SW 1271 (cell line): ENCODE data around the gene CEP170B.
"Not testable (repeated sequence)": the region's sequence is repeated elsewhere in the genome, so short reads cannot be mapped to it uniquely, and the experiment has no call there.

ENCODE experiments used
- DNase-seq, 2 experiments: peaks; one replicate each; lab custom pipeline; 2025; lab: John Stamatoyannopoulos, UW

Gene CEP170B

DNA sequence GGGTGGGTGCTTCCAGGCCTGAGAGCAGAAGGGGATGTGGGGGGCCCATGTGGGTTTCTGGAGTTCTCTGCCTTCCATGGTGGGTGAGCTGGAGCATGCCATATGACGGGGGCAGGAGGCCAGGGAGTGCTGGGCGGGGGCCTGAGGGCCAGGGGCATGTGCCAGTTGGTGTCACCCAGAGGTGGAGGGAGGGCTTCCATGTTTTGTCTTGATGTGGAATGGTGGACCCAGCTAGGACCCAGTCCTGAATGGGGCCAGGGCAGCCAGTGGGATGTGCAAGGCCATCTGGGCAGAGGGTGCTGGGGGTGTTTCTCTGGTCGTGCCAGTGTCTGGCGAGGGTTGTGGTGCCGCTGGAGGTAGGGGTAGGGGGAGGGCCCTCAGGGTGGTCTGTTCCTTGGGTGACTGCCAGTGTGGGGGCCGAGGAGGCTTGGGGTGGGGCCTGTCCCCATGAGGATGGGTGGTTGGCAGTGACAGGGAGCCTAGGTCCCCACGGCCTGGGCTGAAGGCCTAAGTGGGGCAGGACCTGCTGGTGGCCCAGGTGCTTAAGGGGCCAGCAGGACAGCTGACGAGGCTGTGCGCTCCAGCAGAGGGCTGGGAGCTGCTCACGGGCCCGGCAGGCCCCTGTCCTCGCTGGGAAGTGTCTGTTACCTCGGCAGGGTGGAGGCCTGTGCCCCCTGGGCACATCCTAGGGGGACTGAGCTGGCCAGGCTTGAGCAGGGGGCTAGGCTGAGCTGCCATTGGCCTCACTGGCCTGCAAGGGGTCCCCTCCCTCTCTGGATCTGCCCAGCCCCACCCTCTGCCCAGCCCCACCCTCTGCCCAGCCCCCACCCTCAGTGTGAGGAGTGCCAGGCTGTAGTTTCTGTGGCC is 26.8 kb downstream of the CEP170B start:
- no peak for DNase-seq

DNA sequence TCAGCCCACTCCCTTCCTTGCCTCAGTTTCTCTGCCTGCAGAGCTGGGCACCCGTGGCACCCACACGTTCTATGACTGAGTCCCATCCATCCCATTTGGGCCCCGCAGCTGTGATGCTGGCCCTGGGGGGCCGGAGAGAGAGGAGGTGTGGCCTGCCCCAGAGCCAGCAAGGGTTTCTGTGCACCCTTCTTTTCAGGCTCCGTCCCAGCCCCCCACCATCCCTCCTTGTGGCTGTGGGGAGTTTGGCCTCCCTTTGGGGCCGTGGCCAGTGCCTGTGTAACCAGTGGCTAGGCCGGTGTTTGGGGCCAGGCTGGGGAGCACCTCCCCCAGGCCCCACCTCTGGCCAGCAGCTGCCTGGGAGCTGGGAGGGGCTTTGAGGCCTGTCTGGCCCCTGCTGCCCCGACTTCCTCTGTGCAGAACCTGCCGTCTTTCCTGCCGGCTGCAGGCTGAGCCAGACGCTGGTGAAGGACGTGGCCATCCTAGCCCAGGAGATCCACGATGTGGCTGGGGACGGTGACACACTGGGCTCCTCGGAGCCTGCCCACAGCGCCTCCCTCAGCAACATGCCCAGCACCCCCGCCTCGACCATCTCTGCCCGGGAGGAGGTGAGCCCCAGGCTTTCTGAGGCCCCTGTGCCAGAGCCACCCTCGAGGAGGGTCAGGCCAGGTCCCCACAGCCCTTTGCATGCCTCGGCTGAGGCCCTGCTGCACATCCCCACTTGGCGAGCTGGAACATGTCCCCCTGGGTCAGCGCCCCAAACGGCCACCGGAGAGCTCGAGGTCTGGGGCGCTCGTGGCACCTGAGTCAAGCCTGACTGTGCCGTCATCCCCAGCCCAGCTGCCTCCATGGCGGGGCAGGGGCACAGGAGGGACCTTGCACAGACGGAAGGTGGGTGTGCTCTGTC is 27.7 kb downstream of the CEP170B start:
- DNase-seq = no peak

DNA sequence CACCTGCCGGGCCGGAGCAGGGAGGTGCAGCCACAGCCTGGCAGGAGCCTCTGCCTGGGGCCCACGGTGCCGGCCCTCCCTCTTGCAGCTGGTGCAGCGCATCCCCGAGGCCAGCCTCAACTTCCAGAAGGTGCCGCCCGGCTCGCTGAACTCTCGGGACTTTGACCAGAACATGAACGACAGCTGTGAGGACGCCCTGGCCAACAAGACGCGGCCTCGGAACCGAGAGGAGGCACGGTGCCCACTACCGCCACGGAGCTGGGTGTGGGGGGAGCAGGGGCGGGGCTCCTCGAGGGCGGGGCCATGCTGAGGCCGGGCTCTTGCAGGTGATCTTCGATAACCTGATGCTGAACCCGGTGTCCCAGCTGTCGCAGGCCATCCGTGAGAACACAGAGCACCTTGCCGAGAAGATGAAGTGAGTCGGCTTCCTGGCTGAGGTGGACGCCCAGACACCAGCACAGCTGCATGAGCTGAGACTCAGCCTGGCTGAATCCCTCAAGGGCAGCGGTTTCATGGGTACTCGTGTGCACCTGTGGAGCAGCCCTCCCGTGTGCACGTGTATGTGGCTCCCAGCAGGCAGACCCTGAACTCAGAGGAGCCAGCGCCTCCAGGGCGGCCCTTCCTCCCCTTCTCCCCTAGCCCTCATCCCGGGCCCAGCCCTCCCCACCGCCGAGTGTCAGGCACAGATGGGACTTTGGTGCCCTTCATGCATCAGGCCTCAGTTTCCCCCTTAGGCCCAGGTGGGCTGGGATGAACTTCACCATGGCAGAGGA is 28.6 kb downstream of the CEP170B start:
- DNase-seq = no peak

DNA sequence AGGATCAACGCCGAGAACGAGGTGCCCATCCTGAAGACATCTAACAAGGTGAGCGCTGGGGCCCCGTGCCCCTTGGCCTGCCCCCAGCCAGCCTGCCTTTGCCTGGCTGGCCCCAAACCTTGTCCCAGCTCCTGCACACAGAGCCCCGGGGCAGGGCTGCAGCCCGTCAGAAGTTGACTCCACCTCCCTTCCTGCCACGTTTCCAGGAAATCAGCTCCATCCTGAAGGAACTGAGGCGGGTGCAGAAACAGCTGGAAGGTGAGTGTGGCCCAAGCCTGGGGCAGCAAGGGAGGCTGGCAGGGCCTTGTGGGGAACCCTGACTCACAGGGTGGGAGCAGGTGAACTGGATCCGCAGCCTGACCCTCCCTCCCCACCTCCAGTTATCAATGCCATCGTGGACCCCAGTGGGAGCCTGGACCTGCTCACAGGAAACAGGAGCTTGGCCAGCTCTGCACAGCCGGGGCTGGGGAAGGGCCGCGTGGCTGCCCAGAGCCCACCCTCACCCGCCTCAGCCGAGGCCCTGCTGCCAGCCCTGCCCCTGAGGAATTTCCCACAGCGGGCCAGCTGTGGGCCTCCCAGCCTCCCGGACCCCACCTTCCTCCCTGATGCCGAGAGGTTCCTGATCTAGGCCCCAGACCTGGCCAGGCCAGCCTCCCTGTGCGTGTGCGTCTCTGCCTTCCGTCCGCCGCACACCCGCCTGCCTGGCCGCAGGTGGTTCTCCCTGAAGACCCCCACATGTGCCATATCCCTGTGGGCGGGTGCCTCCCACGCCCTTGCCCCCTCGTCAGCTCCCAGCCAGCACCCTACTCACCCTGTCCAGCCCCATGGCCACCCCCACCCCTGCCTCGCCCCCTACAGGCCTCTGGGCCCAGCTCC is 29.5 kb downstream of the CEP170B start:
- no peak for DNase-seq

DNA sequence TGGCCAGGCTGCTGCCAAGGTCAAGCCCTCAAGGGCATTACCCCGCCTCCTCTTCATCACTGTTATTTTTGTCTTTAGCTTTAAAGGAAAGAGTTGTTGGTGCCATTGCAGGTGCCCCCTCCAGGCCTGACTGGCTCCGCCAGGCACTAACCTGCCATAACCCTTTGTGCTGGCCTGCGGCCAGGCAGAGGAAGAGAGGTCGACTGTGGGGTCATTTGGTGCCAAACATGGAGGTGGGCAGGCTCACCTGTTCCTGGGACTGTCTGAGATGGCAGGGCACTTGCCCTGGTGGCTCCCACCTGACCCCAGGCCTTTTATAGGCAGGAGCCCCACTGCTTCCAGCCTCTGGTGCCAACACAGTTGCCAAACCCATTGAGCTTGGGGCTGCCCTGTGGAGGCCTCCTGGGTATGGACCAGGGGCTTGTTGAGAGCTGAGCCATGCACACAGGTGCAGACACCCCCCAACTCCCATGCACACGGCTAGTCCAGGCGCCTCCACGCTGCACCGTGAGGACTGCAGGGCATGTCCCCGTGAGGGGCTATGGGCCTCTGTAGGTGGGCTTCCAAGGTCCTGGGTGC is 30.2 kb downstream of the CEP170B start:
- DNase-seq = no peak

DNA sequence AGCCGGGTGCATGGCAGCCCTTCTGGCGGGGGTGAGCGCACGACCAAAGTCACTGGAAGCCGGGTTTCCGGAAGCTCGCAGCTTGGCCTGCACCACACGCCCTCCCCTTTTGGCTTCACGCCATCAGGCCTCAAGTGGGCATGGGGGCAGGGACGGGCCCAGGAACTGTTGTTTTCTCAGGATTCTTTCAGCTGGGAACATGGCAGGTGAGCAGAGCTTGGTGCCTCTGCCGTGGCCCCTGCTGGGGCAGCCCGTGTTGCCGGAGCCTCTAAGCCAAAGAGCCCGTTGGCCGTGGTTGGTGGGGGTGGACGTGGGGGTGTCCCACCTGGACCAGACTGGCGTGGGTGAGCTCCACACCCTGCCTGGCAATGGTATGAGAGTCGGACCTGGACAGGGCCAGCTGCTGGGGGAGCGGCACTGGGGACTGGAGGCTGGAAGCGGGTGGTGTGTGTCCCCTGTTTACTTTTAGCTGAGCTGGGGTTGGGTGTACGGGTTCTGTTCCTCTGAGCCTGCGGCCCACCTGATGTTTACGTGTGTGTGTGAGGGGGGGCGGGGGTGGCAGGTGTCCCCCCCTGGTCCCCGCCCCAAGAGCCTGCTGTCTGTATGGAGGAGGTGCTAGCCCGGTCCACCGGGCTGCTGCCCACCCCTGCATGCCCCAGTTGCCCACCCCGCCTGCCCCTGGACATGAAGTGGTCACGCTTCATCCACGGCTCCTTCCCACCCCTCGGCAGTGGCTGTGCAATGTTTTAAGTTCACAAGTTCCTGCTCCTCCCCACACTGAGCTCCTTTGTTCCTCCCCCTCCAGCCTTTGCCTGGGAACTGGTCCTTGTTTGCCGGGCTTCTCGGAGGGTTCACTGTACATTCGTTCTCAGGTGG is 31.0 kb downstream of the CEP170B start:
- DNase-seq = no peak

DNA sequence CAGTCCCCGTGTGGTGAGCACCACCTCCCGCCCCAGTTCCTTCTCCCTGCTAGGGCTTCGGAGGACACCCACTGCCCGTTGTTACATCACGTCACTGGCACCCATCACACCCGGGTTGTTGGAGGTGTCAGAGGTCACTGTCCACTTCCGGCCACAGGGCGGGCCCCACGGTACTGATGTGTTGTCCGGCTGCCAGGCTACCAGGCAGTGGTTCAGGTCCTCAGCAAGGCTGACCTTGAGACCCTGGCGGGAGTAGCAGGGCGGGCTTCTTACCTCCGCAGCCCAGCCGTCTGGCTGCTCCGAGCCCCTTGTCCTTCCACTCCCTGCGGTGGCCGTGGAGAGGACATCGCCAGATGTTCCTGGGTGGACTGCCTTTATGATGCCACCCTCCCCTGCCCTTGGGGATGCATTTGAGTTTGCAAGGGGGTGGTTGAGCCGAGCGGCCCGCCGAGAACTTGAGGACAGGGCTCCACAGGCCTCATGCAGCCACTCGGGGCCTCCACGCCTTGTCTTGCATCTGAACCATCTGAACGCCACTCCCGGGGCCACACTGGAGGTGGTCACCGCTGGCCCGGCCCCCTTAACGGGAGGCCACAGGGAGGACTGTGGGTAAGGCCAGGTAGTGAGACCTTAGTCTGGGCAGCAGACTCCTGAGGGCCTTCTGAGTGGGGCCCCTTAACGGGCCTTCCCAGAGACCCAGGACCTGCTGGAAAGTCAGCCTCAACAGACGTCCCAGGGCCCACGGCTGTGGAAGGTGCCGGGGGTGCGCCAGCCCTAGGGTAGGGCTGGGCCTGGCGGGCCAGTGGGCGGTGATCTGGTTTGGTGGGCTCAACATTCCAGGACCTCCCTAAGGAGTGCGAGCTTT is 32.5 kb downstream of the CEP170B start:
- DNase-seq = no peak

DNA sequence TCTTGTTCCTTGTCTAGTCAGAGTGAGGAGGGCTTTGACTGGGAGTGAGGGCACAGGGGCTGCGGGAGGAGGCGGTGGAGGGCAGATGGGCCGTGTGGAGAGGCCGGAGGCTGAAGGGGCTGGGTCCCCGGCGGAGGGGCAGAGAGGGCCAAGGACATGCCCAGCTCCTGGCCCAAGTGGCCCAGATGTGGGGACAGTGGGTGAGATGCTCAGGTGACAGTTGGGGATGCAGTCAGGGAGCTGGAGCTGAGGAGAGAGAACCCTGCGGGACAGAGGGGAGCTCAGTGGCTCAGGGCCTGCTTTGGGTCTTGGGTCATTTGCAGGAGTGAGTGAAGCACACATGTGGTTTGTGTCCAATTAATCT is 33.1 kb downstream of the CEP170B start:
- no peak for DNase-seq

DNA sequence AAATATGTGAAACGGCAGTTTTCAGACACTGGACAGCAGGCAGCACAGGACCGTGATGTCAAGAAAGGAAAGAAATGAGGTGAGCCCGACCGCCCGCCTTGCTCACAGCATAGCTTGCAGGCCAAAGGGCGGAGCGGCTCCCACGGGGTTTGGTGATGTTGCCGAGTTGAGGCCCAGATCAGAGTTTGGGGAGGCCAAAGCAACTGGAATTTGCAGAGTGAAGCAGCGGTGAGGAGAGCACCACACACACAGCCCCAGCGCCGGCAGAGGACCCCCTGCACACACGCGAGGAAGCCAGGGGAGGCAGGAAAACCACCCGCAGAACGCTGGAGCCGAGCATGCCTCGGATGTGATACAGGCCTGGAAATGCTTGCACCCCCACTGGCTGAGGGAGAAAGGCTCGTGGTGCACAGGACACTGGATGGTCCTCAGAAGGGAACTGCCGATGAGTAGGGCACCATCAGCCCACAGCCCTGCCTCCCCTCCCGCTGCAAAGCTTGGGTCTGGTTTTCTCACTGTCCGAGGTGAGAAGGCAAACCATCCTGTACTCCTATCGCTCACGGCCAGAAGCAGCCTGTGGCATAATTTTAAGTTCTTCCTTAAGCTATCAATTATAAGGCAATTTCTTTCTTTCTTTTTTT is 33.9 kb downstream of the CEP170B start:
- DNase-seq = no peak

DNA sequence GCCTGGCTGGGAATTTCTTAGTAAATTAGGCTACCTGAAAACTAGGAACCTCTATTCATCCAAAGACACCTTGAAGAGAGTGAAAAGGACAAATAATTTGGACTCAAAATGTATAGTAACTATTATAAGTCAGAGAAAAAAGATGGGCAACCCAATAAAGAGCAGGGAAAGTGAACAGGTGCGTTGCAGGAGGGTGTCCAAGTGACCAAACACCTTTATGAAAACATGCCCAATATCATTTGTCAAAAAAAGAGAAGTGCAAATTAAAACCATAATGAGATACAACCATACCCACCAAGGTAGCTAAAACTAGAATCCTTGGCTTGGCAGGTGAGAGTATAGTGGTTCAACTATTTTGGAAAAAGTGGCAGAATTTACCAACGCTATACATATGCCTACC is 34.7 kb downstream of the CEP170B start:
- no peak for DNase-seq

DNA sequence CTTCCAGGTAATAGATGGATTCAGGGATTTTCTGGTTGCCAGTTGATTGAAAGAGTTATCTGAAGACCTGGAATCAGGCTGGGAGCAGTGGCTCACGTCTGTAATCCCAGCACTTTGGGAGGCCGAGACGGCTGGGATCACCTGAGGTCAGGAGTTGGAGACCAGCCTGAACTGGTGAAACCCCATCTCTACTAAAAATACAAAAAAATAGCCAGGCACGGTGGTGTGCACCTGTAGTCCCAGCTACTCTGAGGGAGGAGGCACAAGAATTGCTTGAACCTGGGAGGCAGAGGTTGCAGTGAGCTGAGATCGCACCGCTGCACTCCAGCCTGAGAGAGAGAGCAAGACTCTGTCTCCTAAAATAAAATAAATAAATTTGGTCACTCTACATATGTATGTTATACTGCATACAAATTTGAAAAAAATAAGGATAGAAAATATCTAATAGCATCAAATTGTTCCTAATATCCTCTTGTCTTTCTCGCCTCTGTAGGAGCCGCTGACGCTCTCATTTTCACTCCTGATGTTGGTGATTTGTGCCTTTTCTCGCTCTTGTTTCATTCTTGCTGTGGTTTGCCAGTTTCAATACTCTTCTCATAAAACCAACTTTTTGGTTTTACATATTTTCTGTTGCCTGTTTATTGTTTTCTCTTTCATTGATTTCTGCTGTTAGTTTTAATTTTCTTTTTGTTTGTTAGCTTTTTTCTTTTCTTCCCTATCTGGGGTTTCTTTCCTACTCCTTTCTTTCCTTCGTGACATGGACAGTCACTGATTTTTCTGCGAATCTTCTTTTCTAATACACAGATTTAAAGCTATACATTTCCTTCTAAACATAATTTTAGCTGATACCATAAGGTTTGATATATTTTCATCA is 35.8 kb downstream of the CEP170B start:
- no peak for DNase-seq

DNA sequence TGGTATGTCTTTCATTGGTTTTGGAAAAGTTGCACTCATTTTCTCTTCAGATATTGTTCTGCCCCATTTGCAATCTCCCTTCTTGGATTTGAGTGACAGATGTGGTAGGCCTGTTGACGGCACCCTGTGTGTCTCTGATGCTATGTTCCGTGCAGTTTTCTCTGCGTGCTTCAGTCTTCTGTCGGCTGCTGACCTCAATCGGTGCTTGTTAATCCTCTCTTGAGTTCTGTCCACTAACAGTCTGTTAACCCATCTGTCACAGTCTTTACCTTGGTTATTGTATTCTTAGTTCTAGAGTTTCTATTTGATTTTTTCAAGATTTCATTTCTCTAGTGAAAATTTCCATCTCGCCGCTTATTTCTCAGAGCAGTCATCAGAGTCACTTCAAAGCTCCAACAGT is 38.9 kb downstream of the CEP170B start:
- no peak for DNase-seq

DNA sequence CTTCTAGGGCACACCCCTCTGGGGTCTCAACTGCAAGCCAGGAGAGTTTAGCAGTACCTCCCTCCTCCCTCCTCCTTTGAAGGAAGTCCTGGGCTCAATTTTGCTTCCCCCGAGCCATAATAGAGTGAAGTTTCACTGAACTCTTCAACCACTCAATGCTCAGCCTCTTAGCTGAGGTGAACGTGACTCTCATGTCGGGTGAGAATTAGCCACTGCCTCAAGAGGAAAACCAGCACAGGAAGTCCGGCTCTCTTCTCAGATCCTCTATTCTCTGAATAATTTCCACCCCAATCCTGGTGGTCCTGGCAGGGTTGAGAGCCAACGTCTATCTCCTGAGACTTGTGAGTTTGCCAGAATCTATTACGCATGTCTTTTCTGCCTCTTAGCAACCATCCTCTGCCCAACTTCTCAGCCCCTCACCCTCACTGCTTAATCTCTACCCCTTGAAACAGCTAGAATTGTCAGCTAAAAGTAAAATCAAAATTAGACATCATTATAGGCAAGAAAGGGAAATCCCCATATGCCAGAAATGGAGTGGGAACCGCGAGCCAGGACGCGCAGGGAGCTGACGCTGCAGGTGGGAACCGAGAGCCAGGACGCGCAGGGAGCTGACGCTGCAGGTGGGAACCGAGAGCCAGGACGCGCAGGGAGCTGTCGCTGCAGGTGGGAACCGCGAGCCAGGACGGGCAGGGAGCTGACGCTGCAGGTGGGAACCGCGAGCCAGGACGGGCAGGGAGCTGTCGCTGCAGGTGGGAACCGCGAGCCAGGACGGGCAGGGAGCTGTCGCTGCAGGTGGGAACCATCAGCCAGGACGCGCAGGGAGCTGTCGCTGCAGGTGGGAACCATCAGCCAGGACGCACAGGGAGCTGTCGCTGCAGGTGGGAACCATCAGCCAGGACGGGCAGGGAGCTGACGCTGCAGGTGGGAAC is 39.8 kb downstream of the CEP170B start:
- DNase-seq = not testable (repeated sequence)

DNA sequence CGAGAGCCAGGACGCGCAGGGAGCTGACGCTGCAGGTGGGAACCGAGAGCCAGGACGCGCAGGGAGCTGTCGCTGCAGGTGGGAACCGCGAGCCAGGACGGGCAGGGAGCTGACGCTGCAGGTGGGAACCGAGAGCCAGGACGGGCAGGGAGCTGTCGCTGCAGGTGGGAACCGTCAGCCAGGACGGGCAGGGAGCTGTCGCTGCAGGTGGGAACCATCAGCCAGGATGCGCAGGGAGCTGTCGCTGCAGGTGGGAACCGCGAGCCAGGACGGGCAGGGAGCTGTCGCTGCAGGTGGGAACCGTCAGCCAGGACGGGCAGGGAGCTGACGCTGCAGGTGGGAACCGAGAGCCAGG is 40.5 kb downstream of the CEP170B start:
- not testable (repeated sequence) for DNase-seq

DNA sequence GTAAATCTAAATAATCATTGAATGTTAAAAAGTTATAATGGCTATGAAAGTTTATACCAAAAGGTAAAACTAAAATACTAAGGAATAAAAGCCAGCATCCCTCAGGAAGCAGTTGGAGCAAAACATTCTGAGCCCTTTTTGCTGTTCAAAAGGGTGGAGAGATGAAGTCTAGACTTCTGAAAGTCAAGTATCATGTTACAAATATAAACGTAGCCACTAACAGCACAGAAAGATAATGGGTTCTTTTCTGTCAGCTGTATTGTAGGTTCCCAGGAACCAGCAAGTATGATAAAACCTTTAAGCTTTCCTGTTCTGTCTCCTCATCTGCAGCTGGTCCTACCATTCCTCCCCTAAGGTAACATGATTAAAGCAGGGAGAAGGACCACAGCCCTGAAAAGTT is 43.2 kb downstream of the CEP170B start:
- no peak for DNase-seq

DNA sequence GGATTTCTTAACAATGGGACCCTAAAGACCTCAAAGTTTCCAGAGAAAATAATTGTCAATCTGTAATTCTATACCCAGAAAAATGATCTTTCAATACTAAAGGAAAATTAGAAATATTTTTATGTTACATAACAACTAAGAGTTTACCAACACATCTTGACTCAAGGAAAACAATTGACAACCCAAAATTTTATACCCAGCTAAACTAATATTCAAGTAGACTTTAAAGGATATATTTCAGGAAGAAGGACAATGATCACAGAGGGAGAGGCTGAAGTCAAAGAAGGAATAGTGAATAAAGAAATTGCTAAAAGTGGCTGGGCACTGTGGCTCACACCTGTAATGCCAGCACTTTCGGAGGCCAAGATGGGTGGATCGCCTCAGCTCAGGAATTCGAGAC is 47.0 kb downstream of the CEP170B start:
- no peak for DNase-seq
